OCI-LY7 (cell line): ENCODE data around the gene OSER1. TPM values are rescaled to one million over a fixed set of nuclear protein-coding genes. Genes with fewer than 3 reads are reported as not detected.

Experiments
- BruUV-seq: library from RNA; stranded (reverse); fragments of 400-500 nt; replicated peaks from 2 replicates; lab custom pipeline; 2021; lab: Mats Ljungman, UMichigan
- CTCF ChIA-PET: fragments of 300-600 bp; sonication (Branson Sonifier 250); formaldehyde crosslinking; loops from one replicate; lab custom pipeline; 2022; ENCODE audit warnings: antibody characterized with exemption; ENCODE audit not compliant: unreplicated experiment; lab: Charles Lee
- POLR2A ChIA-PET: fragments of 300-600 bp; sonication (Branson Sonifier 250); formaldehyde crosslinking; loops from one replicate; lab custom pipeline; 2022; ENCODE audit warnings: antibody characterized with exemption; lab: Charles Lee
- DNase-seq: peaks from one replicate; pipeline ENCODE4 v3.0.0-alpha.2; 2015; ENCODE audit warnings: low spot score
- H2AFZ ChIP-seq: fragments of 200-600 bp; sonication (generic), shearing (Covaris generic); 2 replicates; pipeline ENCODE4 v1.6.1; 2014; ENCODE audit warnings: mild to moderate bottlenecking, antibody characterized with exemption, low read length, moderate library complexity
- H3K27ac ChIP-seq: fragments of 200-600 bp; sonication (generic); 2 replicates; pipeline ENCODE4 v1.5.1; 2014; ENCODE audit warnings: mixed run types, low read depth, mild to moderate bottlenecking, moderate library complexity, low read length, inconsistent platforms; ENCODE audit not compliant: poor library complexity, severe bottlenecking
- H3K36me3 ChIP-seq: fragments of 200-600 bp; sonication (generic); 2 replicates; pipeline ENCODE4 v1.6.1; 2014; ENCODE audit warnings: mild to moderate bottlenecking, antibody characterized with exemption, low read length, moderate library complexity, mixed read lengths; ENCODE audit not compliant: insufficient read depth
- H3K4me1 ChIP-seq: fragments of 200-600 bp; sonication (generic); 2 replicates; pipeline ENCODE4 v1.5.1; 2014; ENCODE audit warnings: mild to moderate bottlenecking, low read length; ENCODE audit not compliant: insufficient read depth, poor library complexity, severe bottlenecking
- H3K4me2 ChIP-seq: fragments of 200-600 bp; sonication (generic); 2 replicates; pipeline ENCODE4 v1.6.1; 2014; ENCODE audit warnings: mild to moderate bottlenecking, low read length
- H3K4me3 ChIP-seq: fragments of 200-600 bp; sonication (generic); 2 replicates; pipeline ENCODE4 v1.5.1; 2014; ENCODE audit warnings: mild to moderate bottlenecking, low read depth, low read length; ENCODE audit not compliant: poor library complexity, severe bottlenecking
- H3K79me2 ChIP-seq: fragments of 200-600 bp; sonication (generic); 2 replicates; pipeline ENCODE4 v1.6.1; 2016; ENCODE audit warnings: low read depth, mild to moderate bottlenecking, low read length, moderate library complexity, mixed read lengths; ENCODE audit not compliant: insufficient read depth
- H3K9me2 ChIP-seq: fragments of 200-600 bp; sonication (generic); 2 replicates; pipeline ENCODE4 v1.6.1; 2016; ENCODE audit warnings: mild to moderate bottlenecking, low read length, mixed read lengths; ENCODE audit not compliant: insufficient read depth
- H3K9me3 ChIP-seq: fragments of 200-600 bp; sonication (generic); 2 replicates; pipeline ENCODE4 v1.6.1; 2014; ENCODE audit warnings: mild to moderate bottlenecking, mixed run types, low read length, mixed read lengths
- H4K20me1 ChIP-seq: fragments of 200-600 bp; sonication (generic); 2 replicates; pipeline ENCODE4 v1.6.1; 2014; ENCODE audit warnings: mild to moderate bottlenecking, antibody characterized with exemption, low read length, moderate library complexity, mixed read lengths; ENCODE audit not compliant: insufficient read depth
- EZH2phosphoT487 ChIP-seq: fragments of 200-600 bp; sonication (generic); IDR thresholded peaks from 2 replicates; pipeline ENCODE4 v1.6.1; 2018; ENCODE audit warnings: low read depth, borderline replicate concordance, mild to moderate bottlenecking, mixed run types, antibody characterized with exemption, low read length, moderate library complexity, mixed read lengths
- intact Hi-C: fragments of 100-400 bp; cut with micrococcal nuclease; formaldehyde crosslinking; loops from one replicate; pipeline ENCODE4 v1.10.0; 2022; ENCODE audit not compliant: unreplicated experiment
- total RNA-seq, 2 experiments: library from RNA; depleted of rRNA in 1 of 2; stranded (reverse); fragments of >200 nt in 1 of 2; shearing (Covaris generic) in 1 of 2; gene quantifications; 2 replicates each; pipeline ENCODE4 v1.2.3, GENCODE V29; 2014 to 2022
- TF ChIP-seq, protein P1 (sequence below): fragments of 200-600 bp; sonication (generic); conservative IDR thresholded peaks from 2 replicates; pipeline ENCODE4 v1.5.1; 2014; ENCODE audit warnings: mild to moderate bottlenecking, antibody characterized with exemption, low read length, moderate library complexity, mixed read lengths

Gene OSER1
- total RNA-seq, 2 experiments from 2014 or later, result 28.1 to 31.9 TPM

DNA sequence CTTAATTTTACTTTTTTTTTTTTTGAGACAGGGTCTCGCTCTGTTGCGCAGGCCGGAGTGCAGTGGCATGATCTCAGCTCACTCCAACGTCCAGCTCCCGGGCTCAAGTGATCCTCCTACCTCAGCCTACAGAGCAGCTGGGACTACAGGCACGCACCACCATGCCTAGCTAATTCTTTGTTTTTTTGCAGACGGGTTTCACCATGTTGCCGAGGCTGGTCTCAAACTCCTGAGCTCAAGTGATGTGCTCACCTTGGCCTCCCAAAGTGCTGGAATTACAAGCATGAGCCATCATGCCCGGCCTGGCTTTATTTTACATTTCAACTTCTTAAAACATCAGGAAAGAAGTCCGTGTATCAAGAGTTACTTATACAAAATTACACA is 5.7 kb downstream of the OSER1 start:
- peaks cover 27% of the 10 kb centered on the region; the same call in 1 of the 2 replicates for H4K20me1 ChIP-seq
- POLR2A ChIA-PET, result no interaction called here
- no TSS peak for BruUV-seq

DNA sequence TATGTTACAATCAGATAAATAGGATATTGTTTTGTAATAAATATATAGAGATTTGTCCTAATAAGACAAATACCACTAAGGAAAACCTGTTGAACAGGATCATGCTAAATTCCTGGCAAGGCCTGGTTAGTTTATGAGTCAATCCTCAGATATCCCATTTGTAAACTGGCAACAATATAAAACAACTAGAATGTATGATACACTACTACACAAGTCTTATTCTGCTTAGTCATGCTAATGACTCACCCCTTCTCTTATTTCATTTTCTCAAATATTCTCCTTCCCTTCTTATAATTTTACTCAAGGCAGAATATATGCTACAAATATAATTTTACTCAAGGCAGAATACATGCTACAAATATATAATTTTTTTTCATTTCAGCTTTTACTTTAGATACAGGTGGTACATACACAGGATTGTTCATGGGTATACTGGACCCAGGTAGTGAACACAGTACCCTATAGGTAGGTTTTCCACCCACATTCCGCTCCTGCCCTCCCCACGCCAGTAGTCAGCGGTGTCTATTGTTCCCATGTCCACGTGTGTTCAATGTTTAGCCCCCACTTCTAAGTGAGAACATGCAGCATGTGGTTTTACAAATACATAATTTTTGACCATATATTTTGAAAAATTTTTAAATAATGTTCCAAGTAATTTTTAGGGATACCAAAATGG is 6.3 kb downstream of the OSER1 start:
- no TSS peak for BruUV-seq
- CTCF ChIA-PET, result no interaction called here

More for the DNA sequence above, 5.7 kb downstream of the OSER1 start:
- CTCF ChIA-PET, result no interaction called here
- Histone ChIP-seq H3K9me3 (no peaks in the 10 kb centered on the region), H3K4me1 (peaks cover 16% of the 10 kb centered on the region), H3K4me3 (no peak overlapping the region), H3K36me3 (peaks cover 67% of the 10 kb centered on the region), H3K9me2 (no peaks in the 10 kb centered on the region), H3K79me2 (peaks cover 75% of the 10 kb centered on the region), H3K4me2 (no peak overlapping the region), H3K27ac (no peak overlapping the region), H2AFZ (no peak overlapping the region)
- intact Hi-C loops, result no loop called here
- no peak for TF ChIP-seq EZH2phosphoT487
- TF ChIP-seq, protein P1, sequence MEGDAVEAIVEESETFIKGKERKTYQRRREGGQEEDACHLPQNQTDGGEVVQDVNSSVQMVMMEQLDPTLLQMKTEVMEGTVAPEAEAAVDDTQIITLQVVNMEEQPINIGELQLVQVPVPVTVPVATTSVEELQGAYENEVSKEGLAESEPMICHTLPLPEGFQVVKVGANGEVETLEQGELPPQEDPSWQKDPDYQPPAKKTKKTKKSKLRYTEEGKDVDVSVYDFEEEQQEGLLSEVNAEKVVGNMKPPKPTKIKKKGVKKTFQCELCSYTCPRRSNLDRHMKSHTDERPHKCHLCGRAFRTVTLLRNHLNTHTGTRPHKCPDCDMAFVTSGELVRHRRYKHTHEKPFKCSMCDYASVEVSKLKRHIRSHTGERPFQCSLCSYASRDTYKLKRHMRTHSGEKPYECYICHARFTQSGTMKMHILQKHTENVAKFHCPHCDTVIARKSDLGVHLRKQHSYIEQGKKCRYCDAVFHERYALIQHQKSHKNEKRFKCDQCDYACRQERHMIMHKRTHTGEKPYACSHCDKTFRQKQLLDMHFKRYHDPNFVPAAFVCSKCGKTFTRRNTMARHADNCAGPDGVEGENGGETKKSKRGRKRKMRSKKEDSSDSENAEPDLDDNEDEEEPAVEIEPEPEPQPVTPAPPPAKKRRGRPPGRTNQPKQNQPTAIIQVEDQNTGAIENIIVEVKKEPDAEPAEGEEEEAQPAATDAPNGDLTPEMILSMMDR, result no peak
- DNase-seq, result no peak

More for the DNA sequence above, 6.3 kb downstream of the OSER1 start:
- Histone ChIP-seq H3K4me3 (no peak overlapping the region), H3K4me2 (no peak overlapping the region), H3K4me1 (peaks cover 16% of the 10 kb centered on the region), H2AFZ (no peak overlapping the region), H3K36me3 (peaks cover 72% of the 10 kb centered on the region), H3K79me2 (peaks cover 70% of the 10 kb centered on the region), H4K20me1 (peaks cover 22% of the 10 kb centered on the region; the same call in 1 of the 2 replicates), H3K9me2 (no peaks in the 10 kb centered on the region), H3K9me3 (no peaks in the 10 kb centered on the region), H3K27ac (no peak overlapping the region)
- POLR2A ChIA-PET, result no interaction called here
- DNase-seq, result no peak
- no peak for TF ChIP-seq EZH2phosphoT487
- TF ChIP-seq, protein P1, result no peak
- intact Hi-C loops, result no loop called here
